ENCODE results near the gene THSD8.

The THSD8 gene

DNA sequence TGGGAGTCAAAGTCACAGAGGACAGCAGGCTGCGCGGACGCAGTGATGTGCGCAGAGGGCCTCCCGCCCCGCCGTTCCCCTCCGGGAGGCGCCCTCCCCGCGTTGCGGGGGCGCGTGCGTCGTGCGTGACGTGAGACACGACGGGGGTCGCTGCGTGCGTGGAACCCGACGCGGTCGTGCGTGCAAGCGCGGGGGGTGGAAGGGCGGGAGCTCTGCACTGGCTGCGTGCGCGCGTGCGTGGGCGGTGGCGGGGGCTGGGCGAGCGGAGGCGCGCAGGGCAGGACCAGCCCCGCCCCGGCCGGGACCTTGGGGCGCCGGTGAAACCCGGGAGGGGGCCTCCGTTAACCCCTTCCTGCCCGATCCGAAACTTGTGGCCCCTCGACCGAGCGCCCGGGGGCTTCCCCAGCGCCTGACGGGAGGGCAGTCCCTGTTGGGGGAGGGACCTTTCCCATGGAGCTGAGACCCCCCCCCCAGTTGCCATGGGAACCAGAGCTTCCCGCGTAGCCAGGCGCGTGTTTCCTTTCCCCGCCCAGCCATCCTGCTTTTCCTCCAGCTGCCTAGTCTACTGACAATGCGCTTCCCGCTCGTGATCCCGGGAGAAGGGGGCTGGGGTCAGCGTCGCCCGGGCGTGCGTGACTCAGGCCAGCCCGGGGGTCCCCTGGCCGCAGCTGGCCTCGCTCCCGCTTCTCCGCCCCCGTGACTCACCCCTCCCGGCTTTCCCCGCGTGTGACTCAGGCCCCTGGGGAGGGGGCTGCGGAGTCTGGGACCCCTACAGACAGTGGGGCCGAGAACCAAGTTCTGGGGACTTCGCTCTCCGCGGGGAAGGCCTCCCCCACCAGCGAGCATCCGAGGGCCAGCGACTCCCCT is 19.2 kb upstream of the THSD8 start (continued):
- no peak for TF ChIP-seq ZFP41 (tag by site-specific recombination; IDR thresholded peaks at IDR 0.05; ENCODE audit: borderline replicate concordance)
- peak; percentile 86 for TF ChIP-seq IKZF3 (tag by site-specific recombination; IDR thresholded peaks at IDR 0.05)

DNA sequence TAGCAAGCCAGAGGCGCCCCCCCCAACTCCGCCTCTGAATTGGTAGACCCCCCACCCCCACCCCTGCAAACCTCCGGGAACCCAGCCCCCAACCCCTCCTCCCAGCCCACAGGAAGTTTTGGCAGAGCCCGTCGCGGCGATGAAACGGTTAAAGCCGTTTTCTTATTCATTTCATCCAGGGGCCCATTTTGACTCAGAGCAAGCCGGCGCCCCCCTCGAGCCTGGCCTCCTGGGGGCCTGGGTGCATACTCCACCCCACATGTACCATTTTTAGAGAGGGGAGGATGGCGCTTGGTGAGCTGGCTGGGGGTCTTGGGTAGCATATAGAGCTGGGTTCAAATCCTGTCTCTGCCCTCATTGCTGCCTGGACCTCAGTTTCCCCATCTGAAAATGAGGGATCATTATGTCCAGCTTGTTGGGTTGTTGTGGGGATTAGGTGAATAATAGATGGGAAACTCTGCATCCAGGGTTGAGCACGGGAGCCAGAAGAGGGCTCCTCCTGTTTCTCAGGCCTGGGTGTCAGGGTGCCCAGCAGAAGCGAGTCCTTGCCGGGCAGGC is 18.5 kb upstream of the THSD8 start:
- Histone ChIP-seq H3K4me1 (ENCODE audit: control insufficient read depth, insufficient read depth, low read length) (peaks cover 5% of the 10 kb centered on the region; the same call in 1 of the 2 replicates), H3K9me3 (ENCODE audit: control insufficient read depth, insufficient read depth, low read depth, low read length) (no peaks in the 10 kb centered on the region), H3K4me3 (ENCODE audit: low read depth, low read length) (no peak overlapping the region), H3K36me3 (ENCODE audit: control insufficient read depth in 2 of 2, insufficient read depth in 1 of 2, low read length in 2 of 2) (no peaks in the 10 kb centered on the region), H3K27ac (ENCODE audit: extremely low read depth, low read depth, low read length) (no peak overlapping the region; the same call in 1 of the 2 replicates)
- ChIA-PET CTCF (interaction anchor here (2.4 to 11.4 kb wide), 2 partner anchors 11 to 13 kb away, joined by 6 to 234 read pairs; partner anchors contain the start of genes JUNB, PRDX2 and THSD8), POLR2A (interaction anchor here (0.7 to 2.7 kb wide), 4 partner anchors 9 to 150 kb away, joined by 4 to 33 read pairs (median 6); partner anchors contain the start of genes FARSA and JUNB)
- peak; percentile 14; the same call in 1 of the 2 replicates for TF ChIP-seq GLIS1 (tag by site-specific recombination; IDR thresholded peaks at IDR 0.05)
- no peak for TF ChIP-seq SALL2 (tag by site-specific recombination; IDR thresholded peaks at IDR 0.05; ENCODE audit: borderline replicate concordance)

DNA sequence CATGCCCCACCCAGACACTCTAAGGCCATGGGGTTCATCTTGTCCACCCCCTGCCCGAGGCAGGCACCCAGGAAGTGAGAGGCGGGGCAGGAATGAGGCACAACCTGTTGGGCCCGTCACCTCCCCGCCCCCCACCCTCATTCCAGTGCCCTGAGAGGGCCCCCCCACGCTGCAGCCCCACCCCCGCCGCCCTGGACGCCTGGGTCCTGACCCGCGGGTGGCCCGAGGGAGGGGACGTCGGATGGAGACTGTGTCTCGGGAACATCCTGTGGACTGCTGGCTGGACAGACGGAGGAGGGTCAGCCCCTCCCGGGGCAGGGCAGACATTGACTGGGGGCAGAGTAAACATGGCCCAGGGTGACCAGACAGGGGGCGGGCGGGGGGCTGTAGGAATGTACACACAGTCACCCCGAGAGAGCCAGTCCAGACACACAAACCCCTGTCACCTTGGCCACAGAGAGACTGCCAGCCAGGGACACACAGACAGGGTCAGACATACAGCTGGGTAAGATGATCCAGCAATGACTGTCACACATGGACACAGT is 17.9 kb upstream of the THSD8 start:
- Histone ChIP-seq H3K9me3 (ENCODE audit: control insufficient read depth, insufficient read depth, low read depth, low read length) (no peaks in the 10 kb centered on the region), H3K4me3 (ENCODE audit: low read depth, low read length) (no peak overlapping the region), H3K27ac (ENCODE audit: extremely low read depth, low read depth, low read length) (no peak overlapping the region), H3K4me1 (ENCODE audit: control insufficient read depth, insufficient read depth, low read length) (peaks cover 6% of the 10 kb centered on the region), H3K36me3 (ENCODE audit: control insufficient read depth in 2 of 2, insufficient read depth in 1 of 2, low read length in 2 of 2) (no peaks in the 10 kb centered on the region)
- ChIA-PET CTCF (no interaction called here), POLR2A (interaction anchor here (2.7 kb wide), 1 partner anchor 8 kb away, joined by 33 read pairs; the partner anchor contains the start of gene JUNB)
- TF ChIP-seq ZNF37A (tag by site-specific recombination; IDR thresholded peaks at IDR 0.05) = no peak
- no peak for TF ChIP-seq ZNF133 (tag by site-specific recombination; IDR thresholded peaks at IDR 0.05)
- TF ChIP-seq ZNF843 (tag by site-specific recombination; IDR thresholded peaks at IDR 0.05) = no peak
- TF ChIP-seq GLIS2 (tag by site-specific recombination; IDR thresholded peaks at IDR 0.05) = peak; percentile 47
- no peak for TF ChIP-seq ZNF555 (tag by site-specific recombination; conservative IDR thresholded peaks at IDR 0.05)
- no peak for TF ChIP-seq ZNF292 (tag by site-specific recombination; IDR thresholded peaks at IDR 0.05; ENCODE audit: borderline replicate concordance, low read depth)
- TF ChIP-seq ZNF654 (tag by site-specific recombination; IDR thresholded peaks at IDR 0.05; ENCODE audit: low read depth) = no peak
- TF ChIP-seq BCL11B (tag by site-specific recombination; IDR thresholded peaks at IDR 0.05; ENCODE audit: low read depth) = no peak
- TF ChIP-seq ZNF19 (tag by site-specific recombination; IDR thresholded peaks at IDR 0.05; ENCODE audit: low read depth) = no peak
- no peak for TF ChIP-seq ZNF16 (tag by site-specific recombination; IDR thresholded peaks at IDR 0.05; ENCODE audit: low read depth)
- peak; percentile 41; the same call in 1 of the 2 replicates for TF ChIP-seq SCRT2 (tag by site-specific recombination; IDR thresholded peaks at IDR 0.05)
- no peak for TF ChIP-seq KLF9 (tag by site-specific recombination; IDR thresholded peaks at IDR 0.05; ENCODE audit: low read depth)
- TF ChIP-seq GLI4 (tag by site-specific recombination; IDR thresholded peaks at IDR 0.05) = no peak
- no peak for TF ChIP-seq ZNF529 (tag by site-specific recombination; IDR thresholded peaks at IDR 0.05; ENCODE audit: insufficient replicate concordance)
- no peak for TF ChIP-seq ZNF302 (tag by site-specific recombination; IDR thresholded peaks at IDR 0.05; ENCODE audit: low read depth)
- no peak for TF ChIP-seq MZF1 (tag by site-specific recombination; IDR thresholded peaks at IDR 0.05; ENCODE audit: borderline replicate concordance)
- TF ChIP-seq TRIM28 (IDR thresholded peaks at IDR 0.05; ENCODE audit: borderline replicate concordance, low read length) = no peak
- TF ChIP-seq ZNF239 (tag by site-specific recombination; IDR thresholded peaks at IDR 0.05) = no peak
- TF ChIP-seq GLIS1 (tag by site-specific recombination; IDR thresholded peaks at IDR 0.05) = peak; percentile 29
